GM21526 (cell line): ENCODE results near the gene GTF2F2.
"Not testable (repeated sequence)": the region's sequence is repeated elsewhere in the genome, so short reads cannot be mapped to it uniquely, and the experiment has no call there.

Experiments
- ATAC-seq: cut with Tn5 transposase; IDR thresholded peaks from one replicate; pipeline ENCODE4 v1.9.1; 2021; ENCODE audit warnings: moderate library complexity; ENCODE audit not compliant: unreplicated experiment, low FRiP score

The GTF2F2 gene

DNA sequence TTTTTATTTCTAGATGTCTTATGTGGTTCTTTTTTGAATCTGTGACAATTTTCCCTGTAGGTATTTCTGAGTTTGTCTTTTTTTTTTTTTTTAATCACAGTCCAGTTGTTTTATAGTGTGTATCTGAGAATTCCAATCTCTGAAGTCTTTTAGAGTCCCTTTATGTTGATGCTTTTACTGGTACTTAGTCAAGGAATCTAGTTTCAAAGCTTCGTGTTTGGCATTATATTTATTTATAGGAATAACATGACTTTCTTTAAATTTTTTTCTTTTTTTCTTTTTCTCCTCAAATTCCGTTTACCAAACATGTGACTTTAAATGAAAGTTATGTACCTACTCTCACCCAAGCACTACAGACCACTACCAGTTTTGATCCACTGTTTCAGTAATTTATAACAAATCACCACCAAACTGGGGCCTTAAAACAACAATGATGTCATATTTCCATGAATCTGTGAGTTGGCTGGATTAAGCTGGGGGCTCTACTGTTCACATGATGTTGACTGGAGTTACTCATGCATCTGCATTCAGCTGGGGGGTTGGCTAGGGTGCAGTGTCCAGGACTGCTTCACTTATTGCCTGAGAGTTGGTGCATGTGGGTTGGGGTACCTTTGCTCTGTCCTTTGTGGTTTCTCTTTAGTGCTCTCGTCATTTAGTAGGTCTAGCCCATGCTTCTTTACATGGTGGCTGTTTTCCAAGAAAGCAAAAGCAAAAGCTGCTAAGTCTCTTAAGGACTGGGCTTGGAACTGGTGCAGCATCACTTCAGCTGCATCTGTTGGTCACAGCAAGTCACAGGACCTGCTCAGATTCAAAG lies 58.2 kb downstream of the GTF2F2 start:
- ATAC-seq = no peak

GRCh38 chr13:45179428-45179827 lies 59.1 kb downstream of the GTF2F2 start:
- no peak for ATAC-seq

- ATAC-seq = no peak
Measured at GRCh38 chr13:45180303-45180702, 60.0 kb downstream of the GTF2F2 start.

GRCh38 chr13:45180713-45181601 lies 60.6 kb downstream of the GTF2F2 start:
- no peak for ATAC-seq

DNA sequence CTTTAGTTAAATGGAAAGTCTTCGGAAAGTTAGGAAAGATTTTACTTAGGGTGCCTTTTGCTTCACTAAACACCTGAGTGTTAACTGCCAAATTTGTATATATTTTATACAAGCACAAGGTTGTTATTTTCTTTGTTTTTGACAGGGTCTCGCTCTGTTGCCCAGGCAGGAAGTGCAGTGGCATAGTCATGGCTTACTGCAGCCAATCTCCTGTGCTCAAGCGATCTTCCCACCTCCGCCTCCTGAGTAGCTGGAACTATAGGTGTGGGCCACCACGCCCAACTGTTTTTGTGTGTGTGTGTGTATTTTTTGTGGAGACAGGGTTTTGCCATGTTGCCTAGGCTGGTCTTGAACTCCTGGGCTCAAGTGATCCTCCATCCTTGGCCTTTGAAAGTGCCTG lies 64.4 kb downstream of the GTF2F2 start:
- ATAC-seq = no peak

- no peak for ATAC-seq
Measured at GRCh38 chr13:45185286-45185685, 65.0 kb downstream of the GTF2F2 start.

GRCh38 chr13:45189077-45189476 lies 68.8 kb downstream of the GTF2F2 start:
- not testable (repeated sequence) for ATAC-seq

- ATAC-seq = not testable (repeated sequence)
Measured at GRCh38 chr13:45189511-45189910, 69.2 kb downstream of the GTF2F2 start.

- ATAC-seq = no peak
Measured at GRCh38 chr13:45191874-45192273, 71.6 kb downstream of the GTF2F2 start.

- no peak for ATAC-seq
Measured at GRCh38 chr13:45194081-45194939, 74.0 kb downstream of the GTF2F2 start.

DNA sequence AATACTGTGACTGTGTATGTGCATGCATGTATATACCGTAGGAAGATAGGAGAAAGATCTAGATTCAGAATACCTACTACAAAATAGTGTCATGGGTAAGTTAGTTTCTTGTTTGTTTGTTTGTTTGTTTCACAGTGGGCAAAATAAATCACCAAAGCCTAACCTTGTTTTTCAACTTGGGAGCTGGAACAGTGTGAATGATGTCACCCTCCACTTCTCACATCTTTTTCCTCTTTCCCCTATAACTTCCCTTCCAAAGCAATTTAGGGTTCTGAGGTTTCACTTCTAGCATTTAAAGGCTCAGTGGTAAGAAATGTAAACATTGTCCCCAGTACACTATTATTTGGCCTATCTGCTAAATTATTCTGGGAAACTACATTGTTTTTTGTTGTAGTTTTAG lies 75.1 kb downstream of the GTF2F2 start:
- ATAC-seq = no peak

GRCh38 chr13:45196096-45196495 lies 75.8 kb downstream of the GTF2F2 start:
- no peak for ATAC-seq

DNA sequence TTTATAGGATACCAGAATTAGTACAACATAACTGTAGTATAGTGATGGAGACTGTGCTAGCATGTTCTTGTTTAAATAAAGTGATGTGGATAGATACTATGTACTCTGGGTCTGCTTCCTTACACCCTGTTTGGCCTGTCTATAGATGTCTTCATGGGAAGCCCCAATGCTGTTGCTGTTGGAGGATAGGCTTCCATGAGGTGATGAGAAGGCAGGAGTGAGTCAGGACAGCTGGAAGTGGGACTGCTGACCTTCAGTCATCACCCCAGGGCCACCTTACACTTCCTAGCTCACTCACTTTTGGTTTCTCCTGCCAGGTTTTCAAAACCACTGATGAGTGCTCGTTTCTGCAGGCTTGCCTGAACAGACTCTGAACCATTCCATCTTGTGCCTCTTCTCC lies 76.3 kb downstream of the GTF2F2 start:
- no peak for ATAC-seq

DNA sequence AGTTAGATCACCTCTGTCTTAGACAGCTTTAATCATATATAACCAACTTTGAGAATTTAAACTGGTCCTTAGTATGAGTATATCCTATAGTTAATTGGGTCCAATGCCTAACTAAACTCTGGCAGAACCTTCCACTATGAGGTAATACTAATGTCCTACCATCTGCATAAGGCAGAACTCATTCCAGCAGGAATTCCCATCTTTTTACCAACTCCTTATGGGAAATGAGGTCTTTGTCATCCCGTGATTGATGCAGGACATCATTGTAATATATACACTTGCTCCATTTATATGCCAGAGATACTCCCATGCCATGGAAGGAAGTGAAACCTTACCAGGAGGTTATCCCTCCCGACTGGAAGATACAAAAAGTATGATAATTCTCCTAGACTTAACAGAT lies 77.7 kb downstream of the GTF2F2 start:
- ATAC-seq = no peak

GRCh38 chr13:45198924-45199323 lies 78.6 kb downstream of the GTF2F2 start:
- no peak for ATAC-seq

DNA sequence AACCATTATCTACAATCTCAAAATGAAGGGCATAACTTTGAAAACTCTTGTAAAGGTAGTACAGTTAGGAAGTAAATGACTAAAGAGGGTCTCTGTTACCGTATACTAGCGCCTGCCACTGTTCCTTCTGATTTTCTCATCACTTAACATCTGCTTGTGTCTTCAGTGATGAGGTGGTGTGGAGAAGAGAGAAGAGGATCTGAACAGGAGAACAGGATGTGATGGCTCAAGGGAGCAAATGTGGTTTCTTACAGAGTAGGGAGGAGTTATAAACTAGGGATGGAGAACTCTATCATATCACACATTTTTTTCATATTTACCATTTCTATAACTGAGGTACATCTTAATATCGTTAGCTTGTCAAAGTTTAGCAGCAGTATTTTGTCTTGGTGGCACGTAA lies 79.4 kb downstream of the GTF2F2 start:
- no peak for ATAC-seq

- ATAC-seq = no peak
Measured at GRCh38 chr13:45200701-45201232, 80.5 kb downstream of the GTF2F2 start, which contains the start of gene KCTD4. Gene KCTD4 (minus strand): TSS chr13:45201045. CDS start chr13:45194567, 6,478 bp downstream.

- no peak for ATAC-seq
Measured at GRCh38 chr13:45205124-45205523, 84.8 kb downstream of the GTF2F2 start.

DNA sequence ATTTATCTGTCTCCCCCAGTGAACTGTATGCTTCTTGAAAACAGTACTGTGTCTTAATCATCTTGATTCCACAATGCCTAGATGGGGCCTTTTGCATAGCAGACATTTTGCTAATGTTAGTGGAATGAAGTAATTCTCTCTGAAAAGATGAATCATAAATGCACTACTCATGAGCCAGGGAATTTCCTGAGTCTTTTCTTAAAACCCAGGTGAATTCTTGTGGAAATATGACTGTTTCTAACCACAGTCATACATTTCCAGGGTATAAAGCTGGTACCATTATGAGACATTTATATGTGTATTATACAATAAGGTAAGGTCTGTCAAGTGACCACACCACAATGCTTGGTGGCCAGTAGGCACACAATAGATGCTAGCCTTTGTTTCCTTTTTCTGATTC lies 86.0 kb downstream of the GTF2F2 start:
- no peak for ATAC-seq

GRCh38 chr13:45207319-45207718 lies 87.0 kb downstream of the GTF2F2 start:
- no peak for ATAC-seq
